ELF-1 (cell line): ENCODE measurements around the gene NDST3.

Source experiments
- DNase-seq: peaks from one replicate; pipeline ENCODE4 v3.0.0-alpha.2; 2016; ENCODE audit warnings: low read depth, low spot score

The NDST3 gene

GRCh38 chr4:118034053-118034785 is at the start of gene NDST3:
NDST3 (plus strand) TSS chr4:118034486; CDS start chr4:118053911, 19,425 bp downstream.
- DNase-seq, result peak; percentile 64

GRCh38 chr4:117986321-117986720 is 48.0 kb upstream of the NDST3 start:
- no peak for DNase-seq

DNA sequence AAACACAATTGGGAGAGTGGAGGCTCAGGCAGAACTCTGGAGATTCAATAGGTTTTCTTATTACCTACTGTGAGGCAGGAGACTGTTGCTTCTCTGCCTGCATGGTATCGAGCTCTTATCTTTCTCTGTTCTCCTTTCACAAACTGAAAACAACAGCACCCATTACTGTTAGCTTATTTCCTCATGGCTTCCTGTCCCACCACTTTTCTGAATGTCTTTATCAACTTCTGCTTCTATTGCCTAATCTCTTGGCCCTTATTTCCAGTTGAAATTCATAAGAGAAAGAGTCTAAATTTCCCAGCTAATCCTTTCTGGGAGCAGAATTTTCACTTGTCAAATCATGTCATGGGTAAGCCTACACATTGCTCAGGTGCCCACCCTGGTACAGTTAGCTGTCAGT is 46.8 kb upstream of the NDST3 start:
- no peak for DNase-seq

DNA sequence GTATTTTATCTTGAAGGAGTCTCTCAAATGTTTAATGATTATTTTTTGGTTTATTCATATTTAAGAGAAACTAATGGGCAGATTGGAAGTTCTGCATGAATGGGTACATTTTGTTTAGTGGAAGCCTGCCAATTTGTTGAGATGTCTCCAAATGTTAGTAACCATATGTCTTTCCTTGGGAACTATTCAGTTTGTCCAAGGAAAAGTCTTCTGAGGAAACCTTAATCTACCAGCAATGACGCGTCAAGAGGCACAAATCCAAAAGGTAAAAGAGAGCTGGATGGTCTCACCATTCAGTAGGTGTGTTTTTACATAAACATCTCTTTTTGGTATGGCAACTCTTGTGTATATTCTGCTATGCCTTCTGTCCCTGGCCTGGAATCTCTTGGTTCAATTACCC is 37.4 kb upstream of the NDST3 start:
- DNase-seq, result no peak

DNA sequence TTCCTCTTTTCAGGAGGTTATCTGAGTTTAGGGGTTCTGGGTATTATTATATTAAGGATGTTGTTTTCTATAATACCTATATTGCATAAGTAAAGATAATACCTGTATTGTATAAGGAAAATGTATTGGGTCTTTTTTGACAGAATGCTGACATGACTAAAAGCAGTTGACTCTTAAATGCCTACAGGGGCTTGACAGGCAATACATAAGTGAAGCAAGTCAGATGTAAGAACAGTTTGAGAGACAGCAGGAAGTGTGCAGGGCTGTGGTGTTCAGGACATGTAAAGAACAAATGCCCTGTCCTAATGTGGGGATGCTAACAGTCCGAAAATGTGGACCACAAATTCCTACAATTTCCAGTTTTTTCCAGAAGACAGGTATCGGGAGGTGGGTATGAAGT is 30.2 kb upstream of the NDST3 start:
- no peak for DNase-seq

GRCh38 chr4:118005883-118006282 is 28.4 kb upstream of the NDST3 start:
- DNase-seq, result no peak

GRCh38 chr4:118012142-118012541 is 22.1 kb upstream of the NDST3 start:
- DNase-seq, result no peak

DNA sequence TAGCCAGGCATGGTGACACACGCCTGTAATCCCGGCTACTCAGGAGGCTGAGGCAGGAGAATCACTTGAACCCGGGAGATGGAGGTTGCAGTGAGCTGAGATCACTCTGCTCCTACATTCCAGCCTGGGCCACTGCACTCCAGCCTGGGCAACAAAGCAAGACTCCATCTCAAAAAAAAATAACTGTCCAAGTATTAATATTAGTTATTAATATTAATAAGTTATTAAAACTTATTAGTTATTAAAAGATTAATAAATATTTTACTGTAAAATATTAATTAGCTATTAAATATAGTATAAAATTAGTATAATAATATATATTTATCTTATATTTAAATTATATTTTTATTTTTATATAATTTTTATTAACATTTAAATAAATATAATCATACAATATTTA is 19.5 kb upstream of the NDST3 start:
- DNase-seq, result no peak

- DNase-seq, result no peak
These were observed 15.7 kb upstream of the NDST3 start for GRCh38 chr4:118018381-118019145.

DNA sequence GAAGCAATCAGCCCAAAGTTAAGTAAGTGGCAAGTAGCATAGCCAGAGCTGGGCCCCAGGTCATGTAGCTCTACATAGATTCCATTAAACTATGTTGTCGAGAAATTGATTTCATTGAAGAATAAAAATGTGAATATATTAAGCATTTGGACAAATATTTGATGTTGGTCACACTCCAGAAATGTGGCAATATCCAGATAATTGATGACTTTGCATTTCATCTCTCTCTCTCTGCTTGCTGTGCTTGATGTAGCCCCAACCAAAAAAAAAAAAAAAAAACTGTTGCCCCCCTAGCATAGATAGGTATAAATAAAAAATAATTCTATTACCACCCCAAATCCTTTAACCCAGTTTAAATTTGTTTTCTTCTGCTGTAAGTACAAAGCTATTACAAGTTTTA is 7.5 kb upstream of the NDST3 start:
- DNase-seq, result no peak

GRCh38 chr4:118029224-118029623 is 5.1 kb upstream of the NDST3 start:
- DNase-seq, result no peak

DNA sequence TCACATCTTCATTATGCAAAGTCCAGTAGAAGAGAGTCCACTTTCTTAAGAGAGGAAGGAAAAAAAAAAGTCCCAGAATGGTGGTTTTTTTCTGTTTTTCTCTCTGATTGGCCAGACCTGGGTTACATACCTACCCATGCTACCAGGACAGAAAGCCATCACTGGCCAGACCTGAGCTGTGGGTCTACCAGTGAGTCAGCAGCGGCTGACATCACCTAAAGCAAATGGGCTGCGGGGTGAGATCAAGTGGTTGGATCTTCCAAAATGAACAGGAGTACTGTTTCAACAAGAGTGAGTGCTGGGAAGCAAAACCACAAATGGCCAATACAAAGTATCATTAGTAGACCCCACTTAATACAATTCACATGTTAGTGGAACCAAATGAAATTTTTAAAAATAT is 1.6 kb upstream of the NDST3 start:
- DNase-seq, result peak; percentile 54

DNA sequence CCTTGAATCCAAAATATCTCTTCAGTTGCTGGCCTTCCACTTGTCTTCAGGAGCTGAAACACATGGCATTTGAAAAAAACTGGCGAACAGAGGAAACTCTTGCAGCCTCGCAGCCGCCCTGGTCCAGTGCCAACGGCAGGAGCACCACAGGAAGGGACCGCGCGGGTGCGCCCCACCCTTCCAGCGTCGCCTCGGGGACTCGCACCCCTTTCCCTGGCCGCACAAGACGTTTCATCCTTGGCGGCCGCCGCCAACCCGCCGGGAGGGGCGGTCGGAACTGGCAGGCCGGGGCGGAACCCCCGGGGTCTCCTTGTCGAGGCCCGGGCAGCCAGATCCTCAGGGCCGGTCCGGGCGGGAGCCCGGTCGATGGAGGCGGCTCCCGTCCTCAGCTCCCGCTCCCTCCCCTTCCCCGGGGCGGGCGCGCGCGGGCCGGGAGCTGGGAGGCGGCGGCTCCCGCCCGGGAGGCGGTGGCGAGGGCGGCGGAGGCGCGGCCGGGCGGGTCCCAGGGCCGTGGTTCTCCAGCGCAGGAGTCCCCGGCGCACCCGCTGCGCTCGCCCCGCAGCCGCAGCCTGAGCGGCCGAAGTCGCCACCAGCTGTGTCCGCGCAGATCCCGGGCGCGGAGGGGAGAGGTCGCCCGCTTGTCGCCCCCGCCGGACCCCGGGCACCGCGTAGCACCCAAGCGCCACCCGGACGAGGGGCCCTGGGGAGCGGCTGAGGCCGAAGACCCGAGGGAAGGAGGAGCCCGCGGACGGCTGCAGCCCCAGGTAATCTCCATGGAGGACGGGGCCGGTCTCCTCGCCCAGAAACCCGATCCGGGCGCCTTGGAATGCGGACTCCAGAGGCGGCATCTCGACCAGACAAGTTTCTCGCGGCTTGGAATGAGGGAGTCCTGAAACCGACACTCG is 886 bp upstream of the NDST3 start:
- peak; percentile 74 for DNase-seq

DNA sequence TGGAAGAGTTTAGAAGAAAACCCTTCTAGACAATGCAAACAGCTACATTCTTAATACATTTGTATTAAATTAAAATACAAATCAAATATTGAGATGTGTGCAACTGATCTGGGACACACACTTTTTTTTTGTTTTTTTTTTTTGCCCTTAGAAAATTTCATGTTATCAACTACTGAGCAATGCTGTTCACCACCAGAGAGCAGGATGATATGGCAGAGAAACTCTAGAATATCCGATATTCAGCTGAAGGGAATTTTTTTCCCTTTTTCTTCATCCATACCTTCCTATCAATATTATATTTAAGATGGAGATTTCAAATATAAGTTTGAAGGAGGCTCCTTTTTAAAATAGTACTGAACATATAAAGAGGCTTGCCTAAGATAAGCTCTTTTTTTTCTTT is 1.0 kb downstream of the NDST3 start:
- DNase-seq, result no peak

- DNase-seq, result no peak
These were observed 2.0 kb downstream of the NDST3 start for GRCh38 chr4:118036336-118036735.

DNA sequence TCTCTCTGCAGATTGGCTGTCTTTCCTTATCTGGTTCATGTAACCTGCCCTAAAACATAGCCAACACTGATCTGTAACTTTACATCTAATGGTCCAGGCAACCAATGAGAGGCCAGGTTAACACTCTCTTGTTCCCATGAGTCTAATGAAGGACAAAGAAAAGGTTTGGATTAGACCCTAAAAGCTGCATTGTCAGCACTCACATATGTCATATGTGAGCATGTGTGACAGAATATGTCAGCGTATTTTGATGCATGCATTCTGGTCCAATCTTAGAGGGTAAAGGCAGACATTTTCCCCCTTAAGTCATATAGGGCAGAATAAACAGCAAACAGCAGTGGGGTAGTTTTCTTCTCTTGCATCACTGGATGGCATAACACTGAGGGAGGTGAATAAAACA is 3.7 kb downstream of the NDST3 start:
- no peak for DNase-seq

DNA sequence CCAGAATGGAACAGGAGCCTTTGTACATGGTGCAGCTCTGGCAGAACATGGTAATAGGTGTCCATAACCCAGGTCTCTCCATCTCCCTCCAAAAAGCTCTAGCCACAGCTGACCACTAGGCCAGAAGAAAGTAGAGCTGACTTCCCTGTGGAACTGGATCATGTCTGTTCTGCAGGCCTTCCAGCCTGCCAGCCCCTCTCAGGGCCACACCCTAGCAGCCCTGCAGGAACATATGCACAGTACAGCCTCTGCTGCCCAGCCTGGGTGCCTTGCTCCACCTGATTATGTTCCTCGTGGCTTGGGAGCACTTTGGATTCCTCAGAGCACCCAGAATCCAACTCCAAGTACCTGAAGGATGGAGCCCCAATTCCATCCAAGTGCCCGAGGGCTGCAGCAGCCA is 12.0 kb downstream of the NDST3 start:
- DNase-seq, result no peak

DNA sequence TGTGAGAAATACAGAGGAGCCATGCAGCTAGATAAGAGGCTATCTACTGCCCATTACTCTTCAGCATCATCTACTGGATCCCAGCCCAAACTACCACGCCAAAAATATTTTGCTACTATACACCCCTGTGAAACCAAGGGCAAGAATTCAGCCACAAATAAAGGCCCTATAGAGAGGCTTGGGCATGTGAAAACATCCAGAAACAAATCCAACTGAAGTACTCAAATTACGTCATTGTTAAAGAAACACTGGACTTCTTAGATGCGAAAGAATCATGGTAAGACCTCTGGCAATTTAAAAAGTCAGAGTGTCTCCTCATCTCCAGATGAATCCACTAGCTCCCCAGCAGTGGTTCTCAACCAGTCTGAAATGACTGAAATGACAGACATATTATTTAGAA is 12.8 kb downstream of the NDST3 start:
- DNase-seq, result no peak

- DNase-seq, result no peak
These were observed 24.7 kb downstream of the NDST3 start for GRCh38 chr4:118058955-118059354.

GRCh38 chr4:118059397-118059796 is 25.1 kb downstream of the NDST3 start:
- DNase-seq, result no peak

DNA sequence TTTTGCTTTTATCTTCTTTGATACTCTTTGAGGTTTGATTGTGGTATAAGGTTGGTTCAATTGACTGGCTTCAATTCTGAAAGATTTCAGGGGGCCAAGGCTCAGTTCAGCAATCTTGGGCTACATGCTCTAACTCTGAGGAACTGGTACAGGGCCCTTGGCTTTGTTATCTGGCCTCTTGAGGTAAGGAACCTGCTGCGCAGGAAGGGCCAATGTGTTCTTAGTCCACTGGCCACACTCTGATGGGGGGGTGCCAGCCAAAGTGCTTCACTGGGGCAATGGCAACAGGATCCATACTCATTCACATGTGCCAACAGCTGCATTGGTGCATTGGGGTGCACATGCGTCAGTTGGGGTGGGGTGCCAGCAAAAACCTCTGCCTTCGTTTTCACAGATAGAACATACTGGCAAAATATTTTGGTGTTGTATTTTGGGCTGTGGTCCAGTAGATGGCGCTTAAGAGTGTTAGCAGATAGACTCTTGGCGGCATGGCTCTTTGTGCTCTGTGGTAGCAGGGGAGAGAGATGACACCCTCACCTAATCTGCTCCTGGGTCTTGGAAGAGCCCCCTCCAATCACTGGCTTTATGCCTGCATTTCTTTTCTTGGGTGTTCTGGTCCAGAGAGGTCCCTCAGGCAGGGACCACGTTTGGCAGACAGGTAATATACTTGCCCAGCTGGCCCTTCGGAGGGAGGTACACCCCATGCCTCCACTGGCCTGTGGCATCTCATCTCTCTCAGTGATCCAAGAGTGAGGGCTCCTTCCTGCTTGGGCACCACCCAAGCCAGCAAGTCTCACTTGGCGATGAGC is 42.9 kb downstream of the NDST3 start:
- DNase-seq, result peak; percentile 50
